Breast epithelium (tissue), 4 donors: Measurements from ENCODE around the gene UMPS. TPM values are rescaled to one million over a fixed set of nuclear protein-coding genes. Genes with fewer than 3 reads are reported as not detected.
"Not testable (repeated sequence)": the region's sequence is repeated elsewhere in the genome, so short reads cannot be mapped to it uniquely, and the experiment has no call there.

Experiments used
- DNase-seq, 2 donors: peaks; one replicate each; pipeline ENCODE4 v3.0.0-alpha.2; 2019; ENCODE audit warnings: low spot score in 2 of 2
- H3K27ac ChIP-seq, 2 donors: fragments of 200-600 bp; sonication (generic) in 1 of 2; one replicate each; pipeline ENCODE4 v1.5.1; 2016 to 2019; ENCODE audit warnings: mild to moderate bottlenecking in 1 of 2
- H3K27me3 ChIP-seq, 2 donors: fragments of 200-600 bp; sonication (generic) in 1 of 2; one replicate each; pipeline versions ENCODE4 v1.5.1 to v1.6.0; 2017 to 2019; ENCODE audit warnings: control low read depth in 1 of 2, mild to moderate bottlenecking in 1 of 2
- H3K36me3 ChIP-seq: fragments of 200-600 bp; one replicate; pipeline ENCODE4 v1.5.1; 2019
- H3K4me1 ChIP-seq, 2 donors: fragments of 200-600 bp; sonication (generic); one replicate each; pipeline ENCODE4 v1.5.1; 2016 to 2019; ENCODE audit warnings: control low read depth in 1 of 2
- H3K4me3 ChIP-seq, 3 donors: fragments of 200-600 bp; sonication (generic); 1 replicate in 2 of 3; 2 replicates in 1 of 3; pipeline ENCODE4 v1.5.1; 2016 to 2019; ENCODE audit warnings: mild to moderate bottlenecking in 3 of 3, moderate library complexity in 2 of 3
- H3K9me3 ChIP-seq, 2 donors: fragments of 200-600 bp; sonication (generic) in 1 of 2; one replicate each; pipeline ENCODE4 v1.5.1; 2016 to 2019; ENCODE audit warnings: control low read depth in 1 of 2
- POLR2A ChIP-seq: fragments of 450-650 bp; IDR thresholded peaks from one replicate; pipeline ENCODE4 v1.6.1; 2016; ENCODE audit warnings: antibody characterized with exemption, mild to moderate bottlenecking, moderate library complexity
- POLR2AphosphoS5 ChIP-seq, 3 donors: sonication (generic); formaldehyde crosslinking; IDR thresholded peaks; one replicate each; pipeline ENCODE4 v1.6.1; 2017; ENCODE audit warnings: antibody characterized with exemption in 3 of 3
- intact Hi-C: fragments of 100-400 bp; cut with DNase I; formaldehyde crosslinking; loops from one replicate; pipeline ENCODE4 v1.15.1; 2023; ENCODE audit warnings: low total_unique reads
- total RNA-seq, 3 donors: library from RNA; depleted of rRNA; stranded (reverse); fragments of >200 nt; gene quantifications; one replicate each; pipeline ENCODE4 v1.1.0, GENCODE V29; 2016
- TF ChIP-seq, protein P1 (sequence below), 3 donors: fragments of 450-650 bp; IDR thresholded peaks; one replicate each; pipeline ENCODE4 v1.5.1; 2016 to 2017; ENCODE audit warnings: antibody characterized with exemption in 3 of 3, mild to moderate bottlenecking in 3 of 3, moderate library complexity in 3 of 3

UMPS gene
- total RNA-seq, 3 donors from 2014 or later, result 18.4 to 34.1 (median 28.0) TPM

GRCh38 chr3:124780356-124780755, 50.1 kb downstream of the UMPS start:
- H3K4me3 ChIP-seq, result peak overlapping the region in 2 of 3 donors; percentile 21 to 56
- H3K36me3 ChIP-seq, result no peaks in the 10 kb centered on the region

GRCh38 chr3:124780761-124781475, 50.7 kb downstream of the UMPS start:
- H3K27me3 ChIP-seq, result no peaks in the 10 kb centered on the region
- H3K27ac ChIP-seq, result peak overlapping the region; percentile 90 to 94
- DNase-seq, result peak in 1 of 2 donors; percentile 84
- TF ChIP-seq, protein P1, sequence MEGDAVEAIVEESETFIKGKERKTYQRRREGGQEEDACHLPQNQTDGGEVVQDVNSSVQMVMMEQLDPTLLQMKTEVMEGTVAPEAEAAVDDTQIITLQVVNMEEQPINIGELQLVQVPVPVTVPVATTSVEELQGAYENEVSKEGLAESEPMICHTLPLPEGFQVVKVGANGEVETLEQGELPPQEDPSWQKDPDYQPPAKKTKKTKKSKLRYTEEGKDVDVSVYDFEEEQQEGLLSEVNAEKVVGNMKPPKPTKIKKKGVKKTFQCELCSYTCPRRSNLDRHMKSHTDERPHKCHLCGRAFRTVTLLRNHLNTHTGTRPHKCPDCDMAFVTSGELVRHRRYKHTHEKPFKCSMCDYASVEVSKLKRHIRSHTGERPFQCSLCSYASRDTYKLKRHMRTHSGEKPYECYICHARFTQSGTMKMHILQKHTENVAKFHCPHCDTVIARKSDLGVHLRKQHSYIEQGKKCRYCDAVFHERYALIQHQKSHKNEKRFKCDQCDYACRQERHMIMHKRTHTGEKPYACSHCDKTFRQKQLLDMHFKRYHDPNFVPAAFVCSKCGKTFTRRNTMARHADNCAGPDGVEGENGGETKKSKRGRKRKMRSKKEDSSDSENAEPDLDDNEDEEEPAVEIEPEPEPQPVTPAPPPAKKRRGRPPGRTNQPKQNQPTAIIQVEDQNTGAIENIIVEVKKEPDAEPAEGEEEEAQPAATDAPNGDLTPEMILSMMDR (IDR thresholded peaks at IDR 0.05), result no peak
- peak; percentile 4 to 60 (median 43) for TF ChIP-seq POLR2AphosphoS5 (IDR thresholded peaks at IDR 0.05)
- H3K9me3 ChIP-seq, result no peaks in the 10 kb centered on the region
- H3K4me3 ChIP-seq, result peak overlapping the region in 2 of 3 donors; percentile 21 to 56
- intact Hi-C loops, result no loop called here
- no peaks in the 10 kb centered on the region for H3K36me3 ChIP-seq
- H3K4me1 ChIP-seq, result peaks cover 20 to 39% of the 10 kb centered on the region in 2 donors

More at GRCh38 chr3:124780356-124780755, 50.1 kb downstream of the UMPS start:
- Histone ChIP-seq H3K27ac (peak overlapping the region; percentile 90 to 94), H3K9me3 (no peaks in the 10 kb centered on the region), H3K27me3 (no peaks in the 10 kb centered on the region), H3K4me1 (peaks cover 20 to 39% of the 10 kb centered on the region in 2 donors)
- intact Hi-C loops, result no loop called here
- DNase-seq, result peak; percentile 65 to 92
- TF ChIP-seq POLR2AphosphoS5 (IDR thresholded peaks at IDR 0.05), result peak in 2 of 3 donors; percentile 17 to 24
- TF ChIP-seq POLR2A, result no peak

DNA sequence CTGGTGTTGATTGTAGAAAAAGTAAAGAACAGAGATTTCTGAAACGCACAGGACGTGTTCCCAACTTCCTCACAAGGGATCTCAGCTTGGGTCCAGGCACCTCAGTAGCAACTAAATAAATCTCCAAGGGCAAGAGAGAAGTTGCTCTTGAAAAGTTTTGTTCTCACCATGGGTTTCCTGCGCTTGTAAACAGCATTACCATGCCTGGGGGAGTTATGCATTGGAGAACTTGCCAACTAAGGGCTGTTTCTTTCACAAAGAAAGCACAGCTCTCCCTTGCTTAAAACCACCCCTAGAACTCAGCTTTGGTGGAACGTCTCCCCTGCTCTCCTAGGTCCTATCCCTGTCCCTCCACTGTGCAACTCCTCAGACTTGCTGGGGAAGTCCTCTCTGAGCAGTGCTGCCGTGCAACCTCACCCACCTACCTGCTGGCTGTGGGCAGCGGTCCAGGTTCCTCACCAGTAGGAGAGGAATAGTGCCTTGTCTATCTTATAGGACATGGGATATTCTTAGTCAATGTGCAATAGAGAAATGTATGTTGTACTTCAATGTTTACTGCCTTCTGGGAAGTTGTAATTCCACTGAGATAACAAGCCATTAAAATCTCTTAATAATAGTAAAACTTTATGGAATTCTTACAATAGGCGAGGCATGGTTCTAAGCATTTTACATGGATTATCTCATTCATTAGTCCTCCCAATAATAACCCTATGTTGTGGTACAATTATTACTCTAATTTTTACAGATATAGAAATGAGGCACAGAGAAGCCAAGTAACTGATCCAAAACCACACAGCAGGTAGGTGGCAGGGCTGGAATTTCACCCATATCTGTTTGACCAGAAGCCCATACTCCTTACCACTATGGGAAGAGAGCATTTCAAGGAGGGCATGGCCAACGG, 51.5 kb downstream of the UMPS start:
- TF ChIP-seq, protein P1 (IDR thresholded peaks at IDR 0.05), result no peak
- TF ChIP-seq POLR2A, result no peak
- TF ChIP-seq POLR2AphosphoS5 (IDR thresholded peaks at IDR 0.05), result no peak
- H3K27ac ChIP-seq, result peak overlapping the region; percentile 90 to 94
- H3K4me3 ChIP-seq, result no peak overlapping the region
- no peaks in the 10 kb centered on the region for H3K27me3 ChIP-seq
- peaks cover 20 to 40% of the 10 kb centered on the region in 2 donors for H3K4me1 ChIP-seq
- H3K9me3 ChIP-seq, result no peaks in the 10 kb centered on the region
- intact Hi-C loops, result no loop called here
- no peaks in the 10 kb centered on the region for H3K36me3 ChIP-seq
- no peak for DNase-seq

- H3K4me3 ChIP-seq, DNase-seq, intact Hi-C loops, H3K9me3 ChIP-seq, H3K36me3 ChIP-seq, H3K27me3 ChIP-seq: not testable (repeated sequence)
- peaks cover 20 to 44% of the 10 kb centered on the region in 2 donors for H3K4me1 ChIP-seq
- H3K27ac ChIP-seq, result peak overlapping the region; percentile 21 to 90
Measured at GRCh38 chr3:124782377-124782712, 52.1 kb downstream of the UMPS start.

- Histone ChIP-seq H3K4me1 (peaks cover 20 to 44% of the 10 kb centered on the region in 2 donors), H3K27ac (peak overlapping the region in 1 of 2 donors; percentile 33), H3K36me3 (no peaks in the 10 kb centered on the region), H3K4me3 (no peak overlapping the region), H3K9me3 (no peaks in the 10 kb centered on the region), H3K27me3 (no peaks in the 10 kb centered on the region)
- DNase-seq, result no peak
- intact Hi-C loops, result no loop called here
- TF ChIP-seq, protein P1 (IDR thresholded peaks at IDR 0.05), result no peak
- TF ChIP-seq POLR2A (no peak), POLR2AphosphoS5 (IDR thresholded peaks at IDR 0.05) (no peak)
Measured at GRCh38 chr3:124783696-124784095, 53.4 kb downstream of the UMPS start.
